Measurements from ENCODE around the gene CHMP5. TPM values are rescaled to one million over a fixed set of nuclear protein-coding genes. Genes with fewer than 3 reads are reported as not detected.
A peak's percentile ranks its signal among the peaks of the same experiment; 100 is the strongest.

The CHMP5 gene
- total RNA-seq, 2 experiments from 2014 or later, result 17.4 to 18.6 TPM

GRCh38 chr9:33289496-33289895, 24.6 kb downstream of the CHMP5 start:
- intact Hi-C loops (cut with DNase I, micrococcal nuclease), result loop anchor here in 1 of 2 experiments (5.0 to 10.0 kb wide), 3 partner anchors 178 to 715 kb away; partner anchors contain the start of gene NDUFB6
- no peak for TF ChIP-seq CTCF (IDR thresholded peaks at IDR 0.05)
- H3K9me3 Mint-ChIP-seq, result no peaks in the 10 kb centered on the region
- H3K4me3 Mint-ChIP-seq, result peak overlapping the region; percentile 88
- Histone ChIP-seq H3K9me3 (ENCODE audit: control insufficient read depth in 1 of 2, insufficient read depth in 1 of 2, low read length in 2 of 2) (no peaks in the 10 kb centered on the region), H3K36me3 (ENCODE audit: insufficient read depth, low read length) (peaks cover 20% of the 10 kb centered on the region), H3K27ac (ENCODE audit: low read depth in 1 of 2, low read length in 2 of 2) (peak overlapping the region; percentile 94 to 100), H3K4me3 (ENCODE audit: low read length) (peak overlapping the region; percentile 92), H3K27me3 (ENCODE audit: control insufficient read depth in 1 of 2, insufficient read depth in 2 of 2, low read length in 2 of 2) (no peaks in the 10 kb centered on the region), H3K4me1 (ENCODE audit: insufficient read depth, low read length) (peaks cover 48% of the 10 kb centered on the region)
- H3K36me3 Mint-ChIP-seq (ENCODE audit: low read depth), result peaks cover 48% of the 10 kb centered on the region
- ATAC-seq (ENCODE audit: poor library complexity) (no peak), DNase-seq (peak in 8 of 14 experiments; percentile 7 to 44 (median 23))
- ChIA-PET POLR2A (interaction anchor here (0.8 to 2.7 kb wide), 27 partner anchors 8 to 1349 kb away, joined by 3 to 71 read pairs (median 6); partner anchors contain the start of genes AQP3, B4GALT1, BAG1 and CHMP5), CTCF (interaction anchor here (0.8 to 1.0 kb wide), 2 partner anchors 126 to 167 kb away, joined by 3 to 4 read pairs; no protein-coding TSS in a partner anchor)
- peak overlapping the region; percentile 99 for H3K27ac Mint-ChIP-seq
- H3K27me3 Mint-ChIP-seq, result no peaks in the 10 kb centered on the region
- H3K4me1 Mint-ChIP-seq (ENCODE audit: low read depth), result peaks cover 55% of the 10 kb centered on the region

GRCh38 chr9:33289936-33290246, 25.0 kb downstream of the CHMP5 start:
- H3K4me1 Mint-ChIP-seq (ENCODE audit: low read depth), result peaks cover 59% of the 10 kb centered on the region
- POLR2A ChIA-PET, result interaction anchor here (0.6 to 2.7 kb wide), 35 partner anchors 8 to 1348 kb away, joined by 3 to 71 read pairs (median 5); partner anchors contain the start of genes AQP3, B4GALT1, BAG1 and CHMP5
- Histone ChIP-seq H3K9me3 (ENCODE audit: control insufficient read depth in 1 of 2, insufficient read depth in 1 of 2, low read length in 2 of 2) (no peaks in the 10 kb centered on the region), H3K27me3 (ENCODE audit: control insufficient read depth in 1 of 2, insufficient read depth in 2 of 2, low read length in 2 of 2) (no peaks in the 10 kb centered on the region), H3K36me3 (ENCODE audit: insufficient read depth, low read length) (peaks cover 24% of the 10 kb centered on the region), H3K4me3 (ENCODE audit: low read length) (peak overlapping the region; percentile 92), H3K27ac (ENCODE audit: low read depth in 1 of 2, low read length in 2 of 2) (peak overlapping the region; percentile 94 to 100), H3K4me1 (ENCODE audit: insufficient read depth, low read length) (peaks cover 52% of the 10 kb centered on the region)
- CTCF ChIA-PET, result interaction anchor here (0.6 to 1.6 kb wide), 8 partner anchors 17 to 911 kb away, joined by 3 to 6 read pairs (median 4); partner anchors contain the start of genes BAG1 and DNAJA1
- peak overlapping the region; percentile 99 for H3K27ac Mint-ChIP-seq
- ATAC-seq (ENCODE audit: poor library complexity) (no peak), DNase-seq (no peak)
- no peaks in the 10 kb centered on the region for H3K27me3 Mint-ChIP-seq
- H3K4me3 Mint-ChIP-seq, result peak overlapping the region; percentile 88
- no peak for TF ChIP-seq CTCF (IDR thresholded peaks at IDR 0.05)
- intact Hi-C loops (cut with DNase I, micrococcal nuclease), result loop anchor here (1.0 to 10.0 kb wide), 7 partner anchors 26 to 715 kb away; partner anchors contain the start of genes BAG1 (in 2 of the 2), NDUFB6 (in 1 of the 2) and NOL6 (in 1 of the 2)
- H3K36me3 Mint-ChIP-seq (ENCODE audit: low read depth), result peaks cover 52% of the 10 kb centered on the region
- no peaks in the 10 kb centered on the region for H3K9me3 Mint-ChIP-seq

GRCh38 chr9:33290247-33291030, 25.6 kb downstream of the CHMP5 start, which contains the start of gene NFX1:
NFX1 (plus strand) TSS chr9:33290516; CDS start chr9:33290573, 57 bp downstream.
- Histone ChIP-seq H3K4me1 (ENCODE audit: insufficient read depth, low read length) (peaks cover 55% of the 10 kb centered on the region), H3K4me3 (ENCODE audit: low read length) (peak within 1 kb of the TSS; percentile 92), H3K27ac (ENCODE audit: low read depth in 1 of 2, low read length in 2 of 2) (peak within 1 kb of the TSS; percentile 99 to 100), H3K27me3 (ENCODE audit: control insufficient read depth in 1 of 2, insufficient read depth in 2 of 2, low read length in 2 of 2) (no peaks in the 10 kb centered on the region), H3K36me3 (ENCODE audit: insufficient read depth, low read length) (peaks cover 28% of the 10 kb centered on the region), H3K9me3 (ENCODE audit: control insufficient read depth in 1 of 2, insufficient read depth in 1 of 2, low read length in 2 of 2) (no peaks in the 10 kb centered on the region)
- ChIA-PET CTCF (interaction anchor here (0.6 to 1.6 kb wide), 8 partner anchors 18 to 911 kb away, joined by 3 to 6 read pairs (median 4); partner anchors contain the start of genes BAG1 and DNAJA1), POLR2A (interaction anchor here (0.5 to 2.7 kb wide), 37 partner anchors 8 to 1348 kb away, joined by 3 to 71 read pairs (median 5); partner anchors contain the start of genes AQP3, B4GALT1, BAG1 and CHMP5)
- H3K36me3 Mint-ChIP-seq (ENCODE audit: low read depth), result peaks cover 55% of the 10 kb centered on the region
- DNase-seq, result peak; percentile 95 to 100 (median 98)
- H3K4me3 Mint-ChIP-seq, result peak within 1 kb of the TSS; percentile 88
- no peak for TF ChIP-seq CTCF (IDR thresholded peaks at IDR 0.05)
- H3K27ac Mint-ChIP-seq, result peak within 1 kb of the TSS; percentile 99
- intact Hi-C loops (cut with DNase I, micrococcal nuclease), result loop anchor here (1.0 kb wide), 4 partner anchors 26 to 183 kb away; partner anchors contain the start of genes BAG1 (in 2 of the 2) and NOL6 (in 1 of the 2)
- H3K4me1 Mint-ChIP-seq (ENCODE audit: low read depth), result peaks cover 62% of the 10 kb centered on the region
- no peaks in the 10 kb centered on the region for H3K9me3 Mint-ChIP-seq
- no peaks in the 10 kb centered on the region for H3K27me3 Mint-ChIP-seq
- ATAC-seq (ENCODE audit: poor library complexity), result peak; percentile 79

All from CD4-positive, alpha-beta T cell (primary cell).